GM19452 (cell line): ENCODE data around the gene RGS16.
A peak's percentile ranks its signal among the peaks of the same experiment; 100 is the strongest.

Experiments used
- ATAC-seq: cut with Tn5 transposase; IDR thresholded peaks from one replicate; pipeline ENCODE4 v1.9.1; 2021; ENCODE audit not compliant: unreplicated experiment

Gene RGS16

GRCh38 chr1:182610606-182611194, 6.5 kb upstream of the RGS16 start:
- no peak for ATAC-seq

GRCh38 chr1:182608845-182609610, 4.8 kb upstream of the RGS16 start:
- ATAC-seq = no peak

- no peak for ATAC-seq
Observed at GRCh38 chr1:182608236-182608635, 4.0 kb upstream of the RGS16 start.

GRCh38 chr1:182607566-182607965, 3.4 kb upstream of the RGS16 start:
- no peak for ATAC-seq

- peak; percentile 1 for ATAC-seq
Observed at GRCh38 chr1:182603646-182604174, 479 bp downstream of the RGS16 start.

- no peak for ATAC-seq
Observed at GRCh38 chr1:182602935-182603645, 1.1 kb downstream of the RGS16 start.

- ATAC-seq = no peak
Observed at GRCh38 chr1:182601913-182602312, 2.3 kb downstream of the RGS16 start.

- no peak for ATAC-seq
Observed at GRCh38 chr1:182601416-182601786, 2.8 kb downstream of the RGS16 start.

- ATAC-seq = no peak
Observed at GRCh38 chr1:182600745-182601415, 3.3 kb downstream of the RGS16 start.

- ATAC-seq = no peak
Observed at GRCh38 chr1:182600036-182600713, 4.0 kb downstream of the RGS16 start.

GRCh38 chr1:182599339-182599738, 4.8 kb downstream of the RGS16 start:
- ATAC-seq = no peak

GRCh38 chr1:182598296-182598695, 5.9 kb downstream of the RGS16 start:
- ATAC-seq = no peak

- ATAC-seq = no peak
Observed at GRCh38 chr1:182596934-182597333, 7.3 kb downstream of the RGS16 start.

GRCh38 chr1:182595641-182596240, 8.4 kb downstream of the RGS16 start:
- no peak for ATAC-seq

GRCh38 chr1:182589931-182590330, 14.3 kb downstream of the RGS16 start:
- ATAC-seq = no peak

GRCh38 chr1:182589520-182589919, 14.7 kb downstream of the RGS16 start:
- no peak for ATAC-seq

GRCh38 chr1:182588500-182589396, 15.4 kb downstream of the RGS16 start, which contains the start of gene RNASEL:
RNASEL (minus strand) TSS chr1:182589256; CDS start chr1:182586806, 2,450 bp downstream.
- ATAC-seq = peak; percentile 90

GRCh38 chr1:182587666-182588499, 16.3 kb downstream of the RGS16 start:
- ATAC-seq = no peak
